Esophagus squamous epithelium (tissue), 4 donors: ENCODE measurements around the gene INPP5D.

Experiments
- CTCF ChIP-seq, 6 experiments: fragments of 450-650 bp in 4 of 6; fragments of 200-600 bp in 2 of 6; sonication (generic) in 2 of 6; IDR thresholded peaks; one replicate each; pipeline ENCODE4 v1.5.1; 2016 to 2019; ENCODE audit warnings: antibody characterized with exemption in 6 of 6, mild to moderate bottlenecking in 4 of 6, moderate library complexity in 4 of 6
- POLR2A ChIP-seq, 4 donors: fragments of 450-650 bp; IDR thresholded peaks; one replicate each; pipeline ENCODE4 v1.6.1; 2017; ENCODE audit warnings: antibody characterized with exemption in 4 of 4, mild to moderate bottlenecking in 4 of 4, moderate library complexity in 3 of 4

- TF ChIP-seq CTCF (IDR thresholded peaks at IDR 0.05): peak; percentile 82 to 87 (median 83)
- no peak for TF ChIP-seq POLR2A (IDR thresholded peaks at IDR 0.05)
Measured at GRCh38 chr2:233053928-233054784, 6.0 kb upstream of the INPP5D start.
